Lower leg skin (tissue), 3 donors: ENCODE measurements around the gene ACOT13.

Source experiments
- POLR2A ChIP-seq, 2 donors: fragments of 450-650 bp; IDR thresholded peaks; one replicate each; pipeline ENCODE4 v1.6.1; 2016 to 2017; ENCODE audit warnings: antibody characterized with exemption in 2 of 2, mild to moderate bottlenecking in 1 of 2, moderate library complexity in 1 of 2
- TF ChIP-seq, protein P1 (sequence below), 3 donors: fragments of 450-650 bp; IDR thresholded peaks; one replicate each; pipeline ENCODE4 v1.5.1; 2016; ENCODE audit warnings: antibody characterized with exemption in 3 of 3, mild to moderate bottlenecking in 3 of 3, moderate library complexity in 2 of 3

DNA sequence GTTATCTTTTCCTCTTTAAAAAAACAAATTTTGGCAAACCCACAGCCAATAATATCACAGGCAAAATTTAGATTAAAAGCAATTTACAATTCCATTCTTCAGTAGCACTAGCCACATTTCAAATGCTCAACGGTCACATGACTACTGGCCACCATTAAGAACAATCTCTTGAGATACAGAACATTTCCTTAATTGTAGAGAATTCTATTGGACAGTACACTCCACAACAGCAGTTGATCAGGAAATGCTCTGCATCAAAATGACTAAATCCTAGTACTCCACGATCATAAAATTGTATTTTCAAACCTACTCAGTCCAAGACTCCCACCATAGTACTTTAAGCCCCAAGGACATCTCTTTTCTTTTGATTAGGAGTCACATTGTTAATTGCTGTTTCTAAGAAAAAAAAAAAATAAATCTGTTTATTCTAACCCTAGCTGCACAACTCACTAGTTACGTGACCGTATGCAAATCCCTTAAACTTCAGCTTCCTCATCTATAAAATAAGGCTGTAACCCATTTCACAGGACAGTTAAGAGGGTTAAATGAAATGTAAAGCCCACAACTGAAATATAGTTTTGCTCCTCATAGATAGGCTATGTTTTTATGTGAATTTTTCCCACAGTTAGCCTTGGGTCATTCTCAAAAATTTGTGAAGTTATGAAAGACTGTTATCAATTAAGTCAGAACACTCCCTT lies 42.3 kb downstream of the ACOT13 start:
- TF ChIP-seq, protein P1, sequence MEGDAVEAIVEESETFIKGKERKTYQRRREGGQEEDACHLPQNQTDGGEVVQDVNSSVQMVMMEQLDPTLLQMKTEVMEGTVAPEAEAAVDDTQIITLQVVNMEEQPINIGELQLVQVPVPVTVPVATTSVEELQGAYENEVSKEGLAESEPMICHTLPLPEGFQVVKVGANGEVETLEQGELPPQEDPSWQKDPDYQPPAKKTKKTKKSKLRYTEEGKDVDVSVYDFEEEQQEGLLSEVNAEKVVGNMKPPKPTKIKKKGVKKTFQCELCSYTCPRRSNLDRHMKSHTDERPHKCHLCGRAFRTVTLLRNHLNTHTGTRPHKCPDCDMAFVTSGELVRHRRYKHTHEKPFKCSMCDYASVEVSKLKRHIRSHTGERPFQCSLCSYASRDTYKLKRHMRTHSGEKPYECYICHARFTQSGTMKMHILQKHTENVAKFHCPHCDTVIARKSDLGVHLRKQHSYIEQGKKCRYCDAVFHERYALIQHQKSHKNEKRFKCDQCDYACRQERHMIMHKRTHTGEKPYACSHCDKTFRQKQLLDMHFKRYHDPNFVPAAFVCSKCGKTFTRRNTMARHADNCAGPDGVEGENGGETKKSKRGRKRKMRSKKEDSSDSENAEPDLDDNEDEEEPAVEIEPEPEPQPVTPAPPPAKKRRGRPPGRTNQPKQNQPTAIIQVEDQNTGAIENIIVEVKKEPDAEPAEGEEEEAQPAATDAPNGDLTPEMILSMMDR (IDR thresholded peaks at IDR 0.05), result no peak
- no peak for TF ChIP-seq POLR2A (IDR thresholded peaks at IDR 0.05)
